Activated naive CD4-positive, alpha-beta T cell treated with anti-CD3 and anti-CD28 coated beads, Interleukin-2, amount 10 ng/mL, durations not matched to agents 7 days and 5 days (primary cell): Measurements from ENCODE around the gene ZSCAN10.
"Not testable (repeated sequence)": the region's sequence is repeated elsewhere in the genome, so short reads cannot be mapped to it uniquely, and the experiment has no call there.

Experiments
- CTCF ChIA-PET: fragments of 350-600 bp; sonication (Branson Sonifier 250); formaldehyde crosslinking; loops from one replicate; lab custom pipeline; 2021; ENCODE audit warnings: antibody characterized with exemption; lab: Charles Lee
- DNase-seq: peaks from one replicate; pipeline ENCODE4 v3.0.0-alpha.2; 2020
- H3K27ac Mint-ChIP-seq: one replicate; pipeline ENCODE4 v1.8.0; 2021; ENCODE audit warnings: mild to moderate bottlenecking, moderate library complexity, mixed read lengths
- H3K27me3 Mint-ChIP-seq: one replicate; pipeline ENCODE4 v1.8.0; 2021; ENCODE audit warnings: mild to moderate bottlenecking, mixed read lengths
- H3K36me3 Mint-ChIP-seq: one replicate; pipeline ENCODE4 v1.8.0; 2021; ENCODE audit warnings: mixed read lengths
- H3K4me1 Mint-ChIP-seq: one replicate; pipeline ENCODE4 v1.8.0; 2021; ENCODE audit warnings: mixed read lengths
- H3K4me3 Mint-ChIP-seq: one replicate; pipeline ENCODE4 v1.8.0; 2021; ENCODE audit warnings: mild to moderate bottlenecking, moderate library complexity, mixed read lengths
- H3K9me3 Mint-ChIP-seq: one replicate; pipeline ENCODE4 v1.8.0; 2021; ENCODE audit warnings: mixed read lengths

The ZSCAN10 gene

DNA sequence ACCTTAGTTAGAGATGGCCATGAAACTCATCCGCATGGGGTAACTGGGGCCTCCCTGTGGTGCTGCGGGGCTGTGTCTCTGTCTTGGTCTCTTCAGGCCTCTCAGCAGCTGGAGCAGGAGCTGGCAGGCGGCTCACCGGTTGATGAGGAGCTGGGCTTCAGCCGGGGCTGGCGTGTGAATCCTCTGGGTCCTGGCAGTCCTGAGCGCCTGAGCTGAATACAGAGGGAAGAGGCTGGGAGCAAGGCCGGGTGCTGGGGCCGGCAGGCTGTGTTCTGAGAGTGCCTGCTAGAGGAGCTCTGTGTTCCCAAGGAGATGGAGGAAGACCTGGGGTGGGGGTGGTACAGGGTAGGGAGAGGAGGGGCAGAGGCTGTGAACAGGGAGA, 43.4 kb downstream of the ZSCAN10 start:
- not testable (repeated sequence) for H3K27me3 Mint-ChIP-seq, DNase-seq, H3K9me3 Mint-ChIP-seq
- H3K36me3 Mint-ChIP-seq = peaks cover 46% of the 10 kb centered on the region
- peak overlapping the region; percentile 61 for H3K4me3 Mint-ChIP-seq
- H3K4me1 Mint-ChIP-seq = peaks cover 80% of the 10 kb centered on the region
- CTCF ChIA-PET = interaction anchor here (1.3 to 6.5 kb wide), 3 partner anchors 24 to 75 kb away, joined by 3 to 131 read pairs (median 71); partner anchors contain the start of gene ZNF213
- H3K27ac Mint-ChIP-seq = peak overlapping the region; percentile 94

- DNase-seq = peak; percentile 72
- Mint-ChIP-seq H3K36me3 (peaks cover 47% of the 10 kb centered on the region), H3K27me3 (no peaks in the 10 kb centered on the region), H3K4me1 (peaks cover 80% of the 10 kb centered on the region), H3K27ac (peak overlapping the region; percentile 94), H3K9me3 (no peaks in the 10 kb centered on the region), H3K4me3 (peak overlapping the region; percentile 61)
- CTCF ChIA-PET = interaction anchor here (0.5 to 6.5 kb wide), 4 partner anchors 24 to 75 kb away, joined by 3 to 131 read pairs (median 37); partner anchors contain the start of gene ZNF213
These were observed 43.9 kb downstream of the ZSCAN10 start for GRCh38 chr16:3054965-3055733.

DNA sequence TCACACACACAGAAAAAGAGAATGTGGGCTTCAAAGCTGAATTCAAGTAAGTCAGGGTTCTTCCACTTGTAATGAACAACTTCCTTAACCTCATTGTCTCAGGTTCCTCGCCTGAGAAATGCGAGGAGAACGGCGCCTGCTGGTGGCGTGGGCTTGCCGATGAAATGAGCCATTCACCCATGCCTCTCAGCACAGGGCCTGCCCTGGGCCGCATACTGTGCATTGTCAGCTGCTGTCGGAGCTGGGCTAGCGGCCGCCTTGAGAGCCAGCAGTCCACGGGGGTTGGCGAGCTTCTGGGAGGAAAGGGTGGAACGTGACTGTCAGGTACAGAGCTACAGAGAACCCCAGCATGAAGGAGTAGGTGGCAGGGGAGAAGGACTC, 45.8 kb downstream of the ZSCAN10 start:
- not testable (repeated sequence) for H3K27me3 Mint-ChIP-seq, H3K4me3 Mint-ChIP-seq

DNA sequence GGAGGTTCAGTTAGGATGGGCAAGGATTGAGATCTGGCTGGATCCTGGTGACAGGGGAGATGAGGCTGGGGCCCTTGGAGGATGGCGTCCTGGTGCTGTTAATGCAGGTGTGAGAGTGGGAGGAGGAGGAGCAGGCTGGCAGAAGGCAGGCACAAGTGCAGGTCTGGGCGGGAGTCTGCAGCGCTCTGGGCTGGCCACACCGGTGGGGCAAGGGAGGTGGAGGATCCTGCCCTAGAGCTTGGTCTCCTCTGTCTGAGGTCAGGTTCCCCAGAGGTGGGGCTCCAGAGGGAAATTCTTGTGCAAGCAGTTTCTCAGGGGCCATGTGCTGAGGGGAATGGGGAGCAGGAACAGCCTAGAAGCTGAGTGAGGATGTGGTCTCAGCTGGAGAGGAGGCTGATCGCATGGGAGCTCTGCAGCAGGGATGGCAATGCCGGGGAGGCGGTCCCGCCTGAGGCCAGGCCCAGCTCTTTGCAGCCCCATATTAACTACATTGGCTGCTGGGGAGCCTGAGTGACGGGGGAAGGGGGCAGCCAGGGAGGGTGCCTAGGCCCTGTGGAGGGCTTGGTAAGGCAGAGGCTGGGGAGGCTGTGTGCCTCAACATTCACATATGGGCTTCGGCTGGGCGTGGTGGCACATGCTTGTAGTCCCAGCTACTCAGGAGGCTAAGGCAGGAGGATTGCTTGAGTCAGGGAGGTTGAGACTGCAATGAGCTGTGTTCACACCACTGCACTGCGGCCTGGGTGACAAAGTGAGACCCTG, 46.3 kb downstream of the ZSCAN10 start:
- H3K27ac Mint-ChIP-seq = peak overlapping the region; percentile 61
- H3K36me3 Mint-ChIP-seq = peaks cover 56% of the 10 kb centered on the region
- H3K4me3 Mint-ChIP-seq, CTCF ChIA-PET, DNase-seq, H3K9me3 Mint-ChIP-seq: not testable (repeated sequence)
- H3K4me1 Mint-ChIP-seq = peaks cover 92% of the 10 kb centered on the region
- H3K27me3 Mint-ChIP-seq = peaks cover 11% of the 10 kb centered on the region

More for the DNA sequence above, 45.8 kb downstream of the ZSCAN10 start:
- CTCF ChIA-PET, H3K9me3 Mint-ChIP-seq, DNase-seq, H3K27ac Mint-ChIP-seq: not testable (repeated sequence)
- peaks cover 53% of the 10 kb centered on the region for H3K36me3 Mint-ChIP-seq
- peaks cover 87% of the 10 kb centered on the region for H3K4me1 Mint-ChIP-seq

DNA sequence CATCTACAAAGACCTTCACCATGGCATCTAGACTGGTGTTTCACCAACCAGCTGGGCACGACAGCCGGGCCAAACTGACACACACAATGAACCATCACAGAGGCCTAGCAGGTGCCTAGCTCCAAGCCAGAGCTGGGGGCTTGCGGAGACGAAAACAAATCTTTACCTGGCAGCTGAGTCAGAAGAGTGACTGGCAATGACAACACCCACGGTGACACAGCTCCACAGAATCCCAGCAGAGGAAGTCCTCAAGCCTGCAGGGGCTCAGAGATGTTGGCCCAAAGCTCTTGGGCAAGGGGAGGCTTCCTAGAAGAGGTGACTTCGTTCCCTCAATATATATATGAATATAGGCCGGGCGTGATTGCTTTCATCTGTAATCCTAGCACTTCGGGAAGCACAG, 47.6 kb downstream of the ZSCAN10 start:
- DNase-seq = no peak
- peak overlapping the region; percentile 68 for H3K27ac Mint-ChIP-seq
- H3K4me3 Mint-ChIP-seq = no peak overlapping the region
- peaks cover 46% of the 10 kb centered on the region for H3K36me3 Mint-ChIP-seq
- no peaks in the 10 kb centered on the region for H3K9me3 Mint-ChIP-seq
- CTCF ChIA-PET = interaction anchor here (2.8 kb wide), 1 partner anchor 21 kb away, joined by 32 read pairs; no protein-coding TSS in a partner anchor
- H3K27me3 Mint-ChIP-seq = peaks cover 24% of the 10 kb centered on the region
- H3K4me1 Mint-ChIP-seq = peaks cover 89% of the 10 kb centered on the region

GRCh38 chr16:3051009-3051408, 48.1 kb downstream of the ZSCAN10 start:
- Mint-ChIP-seq H3K9me3 (no peaks in the 10 kb centered on the region), H3K4me3 (no peak overlapping the region), H3K36me3 (peaks cover 45% of the 10 kb centered on the region), H3K27ac (peak overlapping the region; percentile 68), H3K27me3 (peaks cover 29% of the 10 kb centered on the region), H3K4me1 (peaks cover 84% of the 10 kb centered on the region)
- CTCF ChIA-PET = interaction anchor here (2.8 kb wide), 1 partner anchor 21 kb away, joined by 32 read pairs; no protein-coding TSS in a partner anchor
- no peak for DNase-seq

- H3K36me3 Mint-ChIP-seq = peaks cover 42% of the 10 kb centered on the region
These were observed 48.6 kb downstream of the ZSCAN10 start for GRCh38 chr16:3050487-3050886.

GRCh38 chr16:3049921-3050481, 49.1 kb downstream of the ZSCAN10 start:
- CTCF ChIA-PET = interaction anchor here (0.8 to 2.8 kb wide), 3 partner anchors 9 to 79 kb away, joined by 3 to 32 read pairs (median 3); no protein-coding TSS in a partner anchor
- Mint-ChIP-seq H3K4me1 (peaks cover 79% of the 10 kb centered on the region), H3K27me3 (peaks cover 39% of the 10 kb centered on the region), H3K9me3 (no peaks in the 10 kb centered on the region), H3K27ac (no peak overlapping the region), H3K36me3 (peaks cover 40% of the 10 kb centered on the region), H3K4me3 (no peak overlapping the region)
- no peak for DNase-seq

More at GRCh38 chr16:3050487-3050886, 48.6 kb downstream of the ZSCAN10 start:
- H3K27me3 Mint-ChIP-seq = peaks cover 34% of the 10 kb centered on the region
- H3K4me1 Mint-ChIP-seq = peaks cover 79% of the 10 kb centered on the region
- DNase-seq = no peak
- no peaks in the 10 kb centered on the region for H3K9me3 Mint-ChIP-seq
- CTCF ChIA-PET = interaction anchor here (0.8 to 2.8 kb wide), 3 partner anchors 8 to 79 kb away, joined by 3 to 32 read pairs (median 3); no protein-coding TSS in a partner anchor
- no peak overlapping the region for H3K4me3 Mint-ChIP-seq
- H3K27ac Mint-ChIP-seq = peak overlapping the region; percentile 53

GRCh38 chr16:3047387-3047720, 51.7 kb downstream of the ZSCAN10 start:
- Mint-ChIP-seq H3K27ac (peak overlapping the region; percentile 85), H3K4me1 (peaks cover 71% of the 10 kb centered on the region), H3K4me3 (peak overlapping the region; percentile 72), H3K36me3 (peaks cover 26% of the 10 kb centered on the region), H3K9me3 (no peaks in the 10 kb centered on the region), H3K27me3 (peaks cover 65% of the 10 kb centered on the region)
- peak; percentile 45 for DNase-seq
- CTCF ChIA-PET = interaction anchor here (1.0 to 2.9 kb wide), 7 partner anchors 11 to 121 kb away, joined by 4 to 22 read pairs (median 9); no protein-coding TSS in a partner anchor

GRCh38 chr16:3046641-3047386, 52.3 kb downstream of the ZSCAN10 start:
- peak; percentile 53 for DNase-seq
- CTCF ChIA-PET = interaction anchor here (1.4 to 2.9 kb wide), 4 partner anchors 12 to 121 kb away, joined by 4 to 22 read pairs (median 12); no protein-coding TSS in a partner anchor
- Mint-ChIP-seq H3K36me3 (peaks cover 22% of the 10 kb centered on the region), H3K27me3 (peaks cover 70% of the 10 kb centered on the region), H3K27ac (peak overlapping the region; percentile 85), H3K4me3 (peak overlapping the region; percentile 72), H3K9me3 (no peaks in the 10 kb centered on the region), H3K4me1 (peaks cover 66% of the 10 kb centered on the region)

DNA sequence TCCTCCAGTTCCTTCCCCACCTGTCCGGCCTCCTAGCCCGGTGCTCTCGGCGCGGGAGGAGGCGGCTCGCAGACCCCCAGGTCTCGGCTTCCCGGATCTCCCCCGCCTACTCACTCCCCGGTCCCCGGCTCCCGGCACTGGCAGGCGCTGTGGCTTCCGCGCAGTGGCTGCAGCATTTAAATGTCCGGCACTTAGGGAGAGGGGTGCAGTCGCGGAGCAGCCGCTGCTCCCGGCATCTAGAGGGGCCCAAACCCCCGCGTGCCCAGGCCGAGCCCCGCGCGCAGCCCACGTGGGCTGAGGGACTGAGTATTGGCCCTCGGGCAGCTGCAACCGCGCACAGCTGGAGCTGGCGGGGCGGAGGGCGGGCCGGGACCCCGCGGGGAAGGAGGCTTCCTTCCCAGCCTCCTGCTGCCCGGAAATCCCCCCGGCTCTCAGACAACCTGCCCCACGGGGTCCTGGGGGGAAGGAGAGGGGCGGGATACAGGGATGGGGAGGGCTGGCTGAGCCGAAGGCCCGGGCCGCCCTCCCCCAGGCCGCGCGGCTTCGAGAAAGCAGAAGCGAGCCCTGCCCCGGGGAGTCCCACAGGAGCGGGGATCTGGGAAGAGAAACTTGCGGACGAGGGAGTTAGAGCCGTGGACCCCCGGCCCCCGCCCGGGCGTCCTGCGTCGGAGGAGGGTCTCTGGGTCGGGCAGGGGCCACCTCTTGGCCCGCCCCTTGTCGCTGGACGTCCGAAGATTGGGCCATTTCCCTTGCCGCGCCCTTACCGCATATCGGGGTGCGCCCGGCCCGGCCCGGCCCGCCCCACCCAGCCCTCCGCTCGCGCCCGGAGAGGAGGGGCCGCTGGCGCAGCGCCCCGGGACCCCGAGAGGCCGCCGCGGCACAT, 53.1 kb downstream of the ZSCAN10 start, which contains the start of gene MMP25:
Gene MMP25 (plus strand): TSS at position 804 of the 883 bp plus-strand sequence. CDS start 357 bp downstream, outside the sequence.
- H3K4me3 Mint-ChIP-seq = peak within 1 kb of the TSS; percentile 83
- H3K27ac Mint-ChIP-seq = peak within 1 kb of the TSS; percentile 85
- peaks cover 79% of the 10 kb centered on the region for H3K27me3 Mint-ChIP-seq
- CTCF ChIA-PET = interaction anchor here (1.1 to 8.5 kb wide), 2 partner anchors 16 to 36 kb away, joined by 3 to 80 read pairs; no protein-coding TSS in a partner anchor
- H3K9me3 Mint-ChIP-seq = no peaks in the 10 kb centered on the region
- peaks cover 58% of the 10 kb centered on the region for H3K4me1 Mint-ChIP-seq
- peaks cover 18% of the 10 kb centered on the region for H3K36me3 Mint-ChIP-seq
- peak; percentile 54 for DNase-seq

DNA sequence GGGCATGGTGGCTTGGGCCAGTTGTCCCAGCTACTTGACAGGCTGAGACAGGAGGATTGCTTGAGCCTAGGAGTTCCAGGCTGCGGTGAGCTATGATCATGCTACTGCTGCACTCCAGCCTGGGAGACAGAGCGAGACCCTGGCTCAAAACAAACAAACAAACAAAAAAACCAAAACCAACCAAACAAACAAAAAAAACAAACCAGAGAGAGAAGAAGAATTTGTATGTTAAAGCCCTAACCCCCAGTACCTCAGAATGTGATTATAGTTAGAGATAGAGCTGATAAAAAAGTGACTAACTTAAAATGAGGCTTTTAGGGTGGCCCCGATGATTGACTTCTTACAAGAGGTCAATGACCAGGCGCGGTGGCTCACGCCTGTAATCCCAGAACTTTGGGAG, 54.4 kb downstream of the ZSCAN10 start:
- Mint-ChIP-seq H3K4me1 (peaks cover 45% of the 10 kb centered on the region), H3K27me3 (peaks cover 92% of the 10 kb centered on the region), H3K36me3 (peaks cover 14% of the 10 kb centered on the region), H3K27ac (peak overlapping the region; percentile 82), H3K9me3 (no peaks in the 10 kb centered on the region), H3K4me3 (peak overlapping the region; percentile 83)
- CTCF ChIA-PET = interaction anchor here (1.4 to 8.5 kb wide), 2 partner anchors 13 to 14 kb away, joined by 3 to 80 read pairs; no protein-coding TSS in a partner anchor
- DNase-seq = no peak
